Stimulated activated CD4-positive, alpha-beta T cell treated with anti-CD3 and anti-CD28 coated beads, Interleukin-4, amount 100 ng/mL, for 48 hours (primary cell): ENCODE results near the gene COL2A1.

Experiments
- DNase-seq, 2 donors: peaks; one replicate each; pipeline ENCODE4 v3.0.0-alpha.2; 2020; ENCODE audit warnings: low read depth in 2 of 2

COL2A1 gene

GRCh38 chr12:48012070-48012469, 7.8 kb upstream of the COL2A1 start:
- DNase-seq, result no peak

- DNase-seq, result no peak
Observed at GRCh38 chr12:48010366-48010970, 6.2 kb upstream of the COL2A1 start.

- no peak for DNase-seq
Observed at GRCh38 chr12:48009471-48009870, 5.2 kb upstream of the COL2A1 start.

- DNase-seq, result no peak
Observed at GRCh38 chr12:48008950-48009349, 4.7 kb upstream of the COL2A1 start.

- DNase-seq, result no peak
Observed at GRCh38 chr12:48008349-48008748, 4.1 kb upstream of the COL2A1 start.

GRCh38 chr12:48007206-48007605, 2.9 kb upstream of the COL2A1 start:
- DNase-seq, result no peak

- DNase-seq, result no peak
Observed at GRCh38 chr12:48005750-48006021, 1.4 kb upstream of the COL2A1 start.

GRCh38 chr12:48005001-48005749, 899 bp upstream of the COL2A1 start:
- no peak for DNase-seq

GRCh38 chr12:48003226-48004052, 837 bp downstream of the COL2A1 start:
- peak in 1 of 2 donors; percentile 15 for DNase-seq

GRCh38 chr12:48002773-48003218, 1.5 kb downstream of the COL2A1 start:
- no peak for DNase-seq

GRCh38 chr12:48002414-48002730, 1.9 kb downstream of the COL2A1 start:
- DNase-seq, result no peak

GRCh38 chr12:48001505-48002413, 2.5 kb downstream of the COL2A1 start:
- DNase-seq, result no peak

- no peak for DNase-seq
Observed at GRCh38 chr12:48000878-48001504, 3.3 kb downstream of the COL2A1 start.

- no peak for DNase-seq
Observed at GRCh38 chr12:47999816-48000215, 4.5 kb downstream of the COL2A1 start.

GRCh38 chr12:47997321-47997720, 7.0 kb downstream of the COL2A1 start:
- no peak for DNase-seq

- no peak for DNase-seq
Observed at GRCh38 chr12:47995981-47996401, 8.3 kb downstream of the COL2A1 start.

- DNase-seq, result no peak
Observed at GRCh38 chr12:47993491-47993890, 10.8 kb downstream of the COL2A1 start.

GRCh38 chr12:47992776-47993175, 11.5 kb downstream of the COL2A1 start:
- DNase-seq, result no peak

GRCh38 chr12:47991106-47992061, 12.9 kb downstream of the COL2A1 start:
- DNase-seq, result no peak
